NCI-H82 treated with DMSO at 0.1 percent for 48 hours (cell line): ENCODE data around the gene CDH13.
"Not testable (repeated sequence)": the region's sequence is repeated elsewhere in the genome, so short reads cannot be mapped to it uniquely, and the experiment has no call there.

ENCODE experiments used
- DNase-seq: peaks from one replicate; lab custom pipeline; 2025; ENCODE audit not compliant: unreplicated experiment; lab: John Stamatoyannopoulos, UW

The CDH13 gene

GRCh38 chr16:82880346-82880745, 253.6 kb downstream of the CDH13 start:
- no peak for DNase-seq

- no peak for DNase-seq
These were observed 254.7 kb downstream of the CDH13 start for GRCh38 chr16:82881516-82881915.

- DNase-seq = no peak
These were observed 255.5 kb downstream of the CDH13 start for GRCh38 chr16:82882226-82882625.

GRCh38 chr16:82882982-82883835, 256.4 kb downstream of the CDH13 start:
- peak; percentile 1 for DNase-seq

GRCh38 chr16:82884320-82884898, 257.6 kb downstream of the CDH13 start:
- no peak for DNase-seq

GRCh38 chr16:82886146-82886545, 259.4 kb downstream of the CDH13 start:
- no peak for DNase-seq

- peak; percentile 75 for DNase-seq
These were observed 261.8 kb downstream of the CDH13 start for GRCh38 chr16:82888591-82889001.

GRCh38 chr16:82891424-82891823, 264.7 kb downstream of the CDH13 start:
- no peak for DNase-seq

GRCh38 chr16:82891918-82892317, 265.1 kb downstream of the CDH13 start:
- DNase-seq = no peak

- no peak for DNase-seq
These were observed 265.6 kb downstream of the CDH13 start for GRCh38 chr16:82892324-82892723.

GRCh38 chr16:82895843-82896242, 269.1 kb downstream of the CDH13 start:
- no peak for DNase-seq

GRCh38 chr16:82899006-82899405, 272.2 kb downstream of the CDH13 start:
- DNase-seq = no peak

GRCh38 chr16:82899731-82900450, 273.1 kb downstream of the CDH13 start:
- DNase-seq = no peak

- no peak for DNase-seq
These were observed 273.8 kb downstream of the CDH13 start for GRCh38 chr16:82900559-82900958.

GRCh38 chr16:82911925-82912324, 285.2 kb downstream of the CDH13 start:
- DNase-seq = no peak

- no peak for DNase-seq
These were observed 288.5 kb downstream of the CDH13 start for GRCh38 chr16:82915139-82915824.

- no peak for DNase-seq
These were observed 291.3 kb downstream of the CDH13 start for GRCh38 chr16:82917886-82918595.

- no peak for DNase-seq
These were observed 297.5 kb downstream of the CDH13 start for GRCh38 chr16:82924075-82924854.

- DNase-seq = no peak
These were observed 299.7 kb downstream of the CDH13 start for GRCh38 chr16:82926500-82926899.

GRCh38 chr16:82933933-82934332, 307.2 kb downstream of the CDH13 start:
- DNase-seq = not testable (repeated sequence)
